GM21423 (cell line): ENCODE results near the gene SPSB2.

Source experiments
- ATAC-seq: cut with Tn5 transposase; IDR thresholded peaks from one replicate; pipeline ENCODE4 v1.9.1; 2021; ENCODE audit warnings: mild to moderate bottlenecking, moderate library complexity; ENCODE audit not compliant: unreplicated experiment

SPSB2 gene

DNA sequence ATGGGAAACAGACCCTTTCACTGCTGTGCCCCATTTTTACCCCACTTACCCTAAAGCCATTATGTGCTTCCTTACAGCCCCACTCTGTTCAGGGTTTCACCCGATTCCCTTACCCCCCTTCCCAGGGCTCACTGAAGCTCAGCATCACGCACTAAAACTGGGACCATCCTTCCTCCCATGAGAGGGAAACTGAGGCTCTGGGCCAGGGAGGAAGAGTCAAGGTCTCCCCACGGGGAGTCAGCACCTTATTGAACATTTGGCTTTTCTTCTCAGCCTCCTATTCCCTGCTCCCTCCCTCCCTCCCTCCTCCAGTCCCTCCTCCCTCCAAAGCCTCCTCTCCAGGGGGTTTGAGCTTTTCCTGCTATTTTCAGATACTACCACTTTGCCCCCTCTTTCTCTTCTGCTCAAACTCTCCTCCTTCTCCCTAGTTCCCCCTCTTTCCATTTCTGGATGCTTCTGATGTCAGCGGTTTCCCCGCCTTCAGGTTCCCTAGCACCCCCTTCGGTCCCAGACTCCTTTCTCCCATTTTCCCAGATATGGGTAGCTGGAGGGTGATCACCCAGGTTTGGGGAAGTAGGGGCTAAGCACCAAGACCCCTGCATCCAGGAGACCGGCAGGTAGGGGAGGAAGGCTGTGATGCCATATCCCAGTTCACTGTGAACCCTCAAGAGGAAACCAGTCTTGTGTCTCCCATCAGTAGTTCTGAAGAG, 50.5 kb downstream of the SPSB2 start:
- no peak for ATAC-seq

DNA sequence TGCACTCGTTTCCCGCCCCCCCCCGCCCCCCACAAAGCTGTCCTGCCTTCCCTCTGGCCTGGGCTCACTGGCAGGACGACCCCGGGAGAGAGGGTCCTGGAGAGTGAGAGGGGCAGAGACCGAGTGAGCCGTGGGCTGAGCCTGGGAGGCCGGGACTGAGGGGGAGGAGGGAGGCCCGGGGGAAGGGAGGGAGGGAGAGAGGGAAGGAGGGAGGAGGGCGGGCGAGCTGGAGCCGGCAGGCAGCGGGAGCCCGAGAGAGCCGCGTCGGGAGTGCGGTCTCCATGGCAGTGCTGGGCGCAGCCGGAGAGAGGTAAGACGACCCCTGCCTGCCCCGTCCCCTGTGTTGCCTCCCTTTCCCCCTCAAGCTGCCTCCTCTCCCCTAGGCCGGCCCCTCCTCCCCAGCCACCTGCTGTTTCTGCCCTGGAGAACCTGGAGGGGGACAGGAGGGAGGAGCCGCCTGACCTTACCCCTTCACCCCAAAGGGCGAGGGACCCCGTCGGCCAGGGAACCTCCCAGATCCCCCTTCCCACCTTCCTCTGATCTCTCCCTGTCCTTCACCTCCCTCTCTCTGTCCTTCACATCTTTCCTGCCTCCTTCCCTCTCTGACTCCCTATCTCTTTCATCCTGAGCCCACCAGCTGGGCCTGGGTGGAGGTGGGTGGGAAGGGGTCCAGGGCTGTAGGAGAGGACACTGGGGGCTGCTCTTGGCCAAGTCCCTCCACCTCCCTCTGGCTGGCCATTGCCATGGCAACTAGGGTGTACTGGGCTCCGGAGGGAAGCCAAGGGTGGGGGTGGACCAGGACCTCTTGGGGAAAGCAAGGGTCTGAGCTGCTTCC, 51.3 kb downstream of the SPSB2 start, which contains the start of gene GPR162:
Gene GPR162 (plus strand): TSS at position 231 of the 835 bp plus-strand sequence. CDS start 2,078 bp downstream, outside the sequence.
- no peak for ATAC-seq
